Uterus (tissue), 2 donors: ENCODE results near the gene PHF3.

Experiments used
- CTCF ChIP-seq, 4 experiments: fragments of 200-600 bp in 2 of 4; fragments of 450-650 bp in 2 of 4; sonication (generic) in 2 of 4; IDR thresholded peaks; one replicate each; pipeline ENCODE4 v1.5.1; 2016 to 2019; ENCODE audit warnings: antibody characterized with exemption in 4 of 4, mild to moderate bottlenecking in 2 of 4, moderate library complexity in 1 of 4
- POLR2A ChIP-seq, 2 donors: fragments of 450-650 bp; IDR thresholded peaks; one replicate each; pipeline ENCODE4 v1.6.1; 2016; ENCODE audit warnings: antibody characterized with exemption in 2 of 2, mild to moderate bottlenecking in 1 of 2, moderate library complexity in 1 of 2

- TF ChIP-seq POLR2A (IDR thresholded peaks at IDR 0.05) (no peak), CTCF (IDR thresholded peaks at IDR 0.05) (no peak)
These were observed 122.2 kb downstream of the PHF3 start for GRCh38 chr6:63757826-63758225.
